Measurements from ENCODE around the gene NEK4. TPM values are rescaled to one million over a fixed set of nuclear protein-coding genes. Genes with fewer than 3 reads are reported as not detected.
A peak's percentile ranks its signal among the peaks of the same experiment; 100 is the strongest.
"Not testable (repeated sequence)": the region's sequence is repeated elsewhere in the genome, so short reads cannot be mapped to it uniquely, and the experiment has no call there.

Gene NEK4
- polyA plus RNA-seq, 6 donors from 2014 or later: 8.9 to 24.8 (median 12.7) TPM

GRCh38 chr3:52728753-52729152 lies 42.0 kb downstream of the NEK4 start:
- DNase-seq; H3K27me3 Mint-ChIP-seq; H3K4me3 Mint-ChIP-seq; ATAC-seq (ENCODE audit: low read depth in 2 of 2); H3K4me1 Mint-ChIP-seq: not testable (repeated sequence)
- Mint-ChIP-seq H3K27ac (peak overlapping the region in 2 of 6 donors; percentile 14 to 56), H3K9me3 (peaks cover 0 to 30% (median 19%) of the 10 kb centered on the region in 7 donors), H3K36me3 (peaks cover 35 to 40% of the 10 kb centered on the region in 2 donors)

- H3K4me1 Mint-ChIP-seq: peaks cover 8 to 25% (median 18%) of the 10 kb centered on the region in 3 donors
- no peak for DNase-seq
- H3K4me3 Mint-ChIP-seq: no peak overlapping the region
- peaks cover 5 to 6% of the 10 kb centered on the region in 2 donors for H3K36me3 Mint-ChIP-seq
- H3K27me3 Mint-ChIP-seq: no peaks in the 10 kb centered on the region
- peaks cover 0 to 17% (median 10%) of the 10 kb centered on the region in 7 donors for H3K9me3 Mint-ChIP-seq
- peak overlapping the region in 1 of 6 donors; percentile 28 for H3K27ac Mint-ChIP-seq
- ATAC-seq (ENCODE audit: low read depth in 2 of 2): no peak
Observed at GRCh38 chr3:52724511-52724910, 46.2 kb downstream of the NEK4 start.

GRCh38 chr3:52723935-52724334 lies 46.8 kb downstream of the NEK4 start:
- ATAC-seq (ENCODE audit: low read depth in 2 of 2) (no peak), DNase-seq (no peak)
- Mint-ChIP-seq H3K36me3 (peaks cover 5 to 12% of the 10 kb centered on the region in 2 donors), H3K4me1 (peaks cover 8 to 25% (median 18%) of the 10 kb centered on the region in 3 donors), H3K4me3 (no peak overlapping the region), H3K9me3 (peaks cover 0 to 13% (median 8%) of the 10 kb centered on the region in 7 donors), H3K27me3 (no peaks in the 10 kb centered on the region), H3K27ac (peak overlapping the region in 1 of 6 donors; percentile 28)

- Mint-ChIP-seq H3K9me3 (peaks cover 0 to 8% (median 2%) of the 10 kb centered on the region in 7 donors), H3K27ac (peak overlapping the region in 2 of 6 donors; percentile 39 to 59), H3K27me3 (no peaks in the 10 kb centered on the region), H3K4me1 (peaks cover 8 to 25% (median 18%) of the 10 kb centered on the region in 3 donors), H3K36me3 (peaks cover 5 to 13% of the 10 kb centered on the region in 2 donors), H3K4me3 (no peak overlapping the region)
- ATAC-seq (ENCODE audit: low read depth in 2 of 2) (no peak), DNase-seq (no peak)
Observed at GRCh38 chr3:52722491-52722890, 48.2 kb downstream of the NEK4 start.

- DNase-seq (no peak), ATAC-seq (ENCODE audit: low read depth in 2 of 2) (no peak)
- Mint-ChIP-seq H3K4me3 (no peak overlapping the region), H3K9me3 (peaks cover 0 to 8% (median 2%) of the 10 kb centered on the region in 7 donors), H3K27ac (no peak overlapping the region), H3K27me3 (no peaks in the 10 kb centered on the region), H3K4me1 (peaks cover 8 to 25% (median 18%) of the 10 kb centered on the region in 3 donors), H3K36me3 (peaks cover 5 to 13% of the 10 kb centered on the region in 2 donors)
Observed at GRCh38 chr3:52721730-52722008, 49.1 kb downstream of the NEK4 start.

GRCh38 chr3:52721002-52721729 lies 49.6 kb downstream of the NEK4 start:
- no peak for DNase-seq
- H3K4me1 Mint-ChIP-seq: peaks cover 12 to 25% (median 18%) of the 10 kb centered on the region in 3 donors
- ATAC-seq (ENCODE audit: low read depth in 2 of 2): peak; percentile 61 to 79

GRCh38 chr3:52719618-52720017 lies 51.1 kb downstream of the NEK4 start:
- peaks cover 4 to 13% of the 10 kb centered on the region in 2 donors for H3K36me3 Mint-ChIP-seq
- no peak overlapping the region for H3K4me3 Mint-ChIP-seq
- H3K4me1 Mint-ChIP-seq: peaks cover 12 to 25% (median 18%) of the 10 kb centered on the region in 3 donors
- no peak overlapping the region for H3K27ac Mint-ChIP-seq
- no peaks in the 10 kb centered on the region for H3K27me3 Mint-ChIP-seq
- DNase-seq: no peak
- no peak for ATAC-seq (ENCODE audit: low read depth in 2 of 2)
- peaks cover 0 to 8% (median 2%) of the 10 kb centered on the region in 7 donors for H3K9me3 Mint-ChIP-seq

More at GRCh38 chr3:52721002-52721729, 49.6 kb downstream of the NEK4 start:
- no peaks in the 10 kb centered on the region for H3K27me3 Mint-ChIP-seq
- H3K9me3 Mint-ChIP-seq: peaks cover 0 to 8% (median 2%) of the 10 kb centered on the region in 7 donors
- peaks cover 10 to 13% of the 10 kb centered on the region in 2 donors for H3K36me3 Mint-ChIP-seq
- peak overlapping the region in 2 of 8 donors; percentile 9 to 72 for H3K4me3 Mint-ChIP-seq
- H3K27ac Mint-ChIP-seq: peak overlapping the region in 2 of 6 donors; percentile 1 to 80

GRCh38 chr3:52715714-52716305 lies 54.9 kb downstream of the NEK4 start:
- Mint-ChIP-seq H3K4me1 (peaks cover 12 to 20% (median 12%) of the 10 kb centered on the region in 3 donors), H3K9me3 (peaks cover 0 to 8% (median 2%) of the 10 kb centered on the region in 7 donors), H3K27me3 (no peaks in the 10 kb centered on the region), H3K27ac (peak overlapping the region in 2 of 6 donors; percentile 32 to 44), H3K36me3 (peaks cover 4 to 13% of the 10 kb centered on the region in 2 donors), H3K4me3 (no peak overlapping the region)
- no peak for ATAC-seq (ENCODE audit: low read depth in 2 of 2)
- no peak for DNase-seq

GRCh38 chr3:52714335-52715302 lies 56.1 kb downstream of the NEK4 start:
- peaks cover 4 to 8% of the 10 kb centered on the region in 2 donors for H3K36me3 Mint-ChIP-seq
- H3K4me1 Mint-ChIP-seq: peaks cover 8 to 18% (median 16%) of the 10 kb centered on the region in 3 donors
- ATAC-seq (ENCODE audit: low read depth in 2 of 2) (no peak), DNase-seq (no peak)
- peaks cover 0 to 6% (median under 1%) of the 10 kb centered on the region in 7 donors for H3K9me3 Mint-ChIP-seq
- no peak overlapping the region for H3K27ac Mint-ChIP-seq
- H3K27me3 Mint-ChIP-seq: no peaks in the 10 kb centered on the region
- no peak overlapping the region for H3K4me3 Mint-ChIP-seq

GRCh38 chr3:52712291-52713212 lies 58.2 kb downstream of the NEK4 start:
- peaks cover 0 to 4% of the 10 kb centered on the region in 2 donors for H3K36me3 Mint-ChIP-seq
- H3K27ac Mint-ChIP-seq: peak overlapping the region in 2 of 6 donors; percentile 20 to 76
- H3K9me3 Mint-ChIP-seq: no peaks in the 10 kb centered on the region
- DNase-seq: no peak
- H3K4me3 Mint-ChIP-seq: no peak overlapping the region
- peaks cover 9 to 30% (median 23%) of the 10 kb centered on the region in 3 donors for H3K4me1 Mint-ChIP-seq
- ATAC-seq (ENCODE audit: low read depth in 2 of 2): no peak
- H3K27me3 Mint-ChIP-seq: no peaks in the 10 kb centered on the region

GRCh38 chr3:52710512-52710911 lies 60.2 kb downstream of the NEK4 start:
- Mint-ChIP-seq H3K27ac (peak overlapping the region; percentile 18 to 93 (median 69)), H3K4me1 (peaks cover 13 to 47% (median 28%) of the 10 kb centered on the region in 3 donors), H3K36me3 (no peaks in the 10 kb centered on the region), H3K4me3 (peak overlapping the region in 5 of 8 donors; percentile 25 to 82 (median 58)), H3K27me3 (no peaks in the 10 kb centered on the region), H3K9me3 (no peaks in the 10 kb centered on the region)
- peak; percentile 12 for DNase-seq
- ATAC-seq (ENCODE audit: low read depth in 2 of 2): no peak

- H3K27ac Mint-ChIP-seq: peak overlapping the region; percentile 7 to 95 (median 80)
- no peaks in the 10 kb centered on the region for H3K36me3 Mint-ChIP-seq
- no peaks in the 10 kb centered on the region for H3K27me3 Mint-ChIP-seq
- no peaks in the 10 kb centered on the region for H3K9me3 Mint-ChIP-seq
- H3K4me3 Mint-ChIP-seq: peak overlapping the region; percentile 36 to 98 (median 86)
- DNase-seq: peak; percentile 32
- peaks cover 18 to 62% (median 36%) of the 10 kb centered on the region in 3 donors for H3K4me1 Mint-ChIP-seq
- ATAC-seq (ENCODE audit: low read depth in 2 of 2): no peak
Observed at GRCh38 chr3:52707585-52707984, 63.2 kb downstream of the NEK4 start.
